ENCODE measurements around the gene SRPK2. TPM values are rescaled to one million over a fixed set of nuclear protein-coding genes. Genes with fewer than 3 reads are reported as not detected.

SRPK2 gene
- polyA plus RNA-seq, 3 donors, result 8.5 to 17.1 (median 14.1) TPM

- no peak overlapping the region for H3K27ac ChIP-seq (ENCODE audit: low read depth, low read length)
- 69 to 95% (median 86%) methylated on average over 4 of the region's 4 CpGs for WGBS, 3 donors
Measured at GRCh38 chr7:105102557-105103352, 286.0 kb downstream of the SRPK2 start.

GRCh38 chr7:105101864-105102263, 286.9 kb downstream of the SRPK2 start:
- WGBS, 3 donors, result 53 to 89% (median 89%) methylated on average over 4 of the region's 4 CpGs
- H3K27ac ChIP-seq (ENCODE audit: low read depth, low read length), result no peak overlapping the region

GRCh38 chr7:105098863-105099515, 289.7 kb downstream of the SRPK2 start:
- no peak overlapping the region for H3K27ac ChIP-seq (ENCODE audit: low read depth, low read length)
- 68 to 86% (median 80%) methylated on average over 2 of the region's 2 CpGs for WGBS, 3 donors

- H3K27ac ChIP-seq (ENCODE audit: low read depth, low read length), result no peak overlapping the region
- WGBS, 3 donors, result 76 to 83% (median 76%) methylated on average over 7 of the region's 7 CpGs
Measured at GRCh38 chr7:105097619-105098018, 291.1 kb downstream of the SRPK2 start.

GRCh38 chr7:105096306-105096705, 292.4 kb downstream of the SRPK2 start:
- H3K27ac ChIP-seq (ENCODE audit: low read depth, low read length), result no peak overlapping the region
- 88 to 96% (median 96%) methylated on average over 3 of the region's 3 CpGs for WGBS, 3 donors

- H3K27ac ChIP-seq (ENCODE audit: low read depth, low read length), result no peak overlapping the region
Measured at GRCh38 chr7:105094966-105095365, 293.8 kb downstream of the SRPK2 start.

GRCh38 chr7:105088456-105088855, 300.3 kb downstream of the SRPK2 start:
- H3K27ac ChIP-seq (ENCODE audit: low read depth, low read length), result no peak overlapping the region
- 91 to 95% (median 94%) methylated on average over 2 of the region's 2 CpGs for WGBS, 3 donors

GRCh38 chr7:105087981-105088380, 300.7 kb downstream of the SRPK2 start:
- H3K27ac ChIP-seq (ENCODE audit: low read depth, low read length), result no peak overlapping the region
- 74 to 87% (median 81%) methylated on average over 6 of the region's 6 CpGs for WGBS, 3 donors

GRCh38 chr7:105086850-105087249, 301.9 kb downstream of the SRPK2 start:
- WGBS, 3 donors, result 94 to 98% (median 98%) methylated on average over 3 of the region's 3 CpGs
- H3K27ac ChIP-seq (ENCODE audit: low read depth, low read length), result no peak overlapping the region

- H3K27ac ChIP-seq (ENCODE audit: low read depth, low read length), result no peak overlapping the region
- 100% methylated on average over 1 of the region's 1 CpG for WGBS, 3 donors
Measured at GRCh38 chr7:105084581-105084980, 304.1 kb downstream of the SRPK2 start.

- 95 to 98% (median 98%) methylated on average over 6 of the region's 6 CpGs for WGBS, 3 donors
- no peak overlapping the region for H3K27ac ChIP-seq (ENCODE audit: low read depth, low read length)
Measured at GRCh38 chr7:105079348-105079747, 309.4 kb downstream of the SRPK2 start.

GRCh38 chr7:105073143-105073542, 315.6 kb downstream of the SRPK2 start:
- 98 to 100% (median 100%) methylated on average over 1 of the region's 1 CpG for WGBS, 3 donors
- H3K27ac ChIP-seq (ENCODE audit: low read depth, low read length), result no peak overlapping the region

- H3K27ac ChIP-seq (ENCODE audit: low read depth, low read length), result no peak overlapping the region
- 92 to 98% (median 96%) methylated on average over 1 of the region's 1 CpG for WGBS, 3 donors
Measured at GRCh38 chr7:105068886-105069285, 319.8 kb downstream of the SRPK2 start.

GRCh38 chr7:105067691-105068090, 321.0 kb downstream of the SRPK2 start:
- H3K27ac ChIP-seq (ENCODE audit: low read depth, low read length), result no peak overlapping the region
- WGBS, 3 donors, result 96 to 99% (median 97%) methylated on average over 5 of the region's 5 CpGs

Other genes starting within 250 kb of the SRPK2 start
- gene PUS7, start 133.3 kb upstream of the SRPK2 start, polyA plus RNA-seq, result 10 to 100 TPM in 1 of 3 donors, 1 to 10 TPM in 2; 2.9 to 12.7 (median 3.7) TPM
- 10 to 100 TPM in 1 of 3 donors, 1 to 10 TPM in 2; 8.5 to 12.0 (median 9.6) TPM for gene RINT1, start 143.3 kb upstream of the SRPK2 start, polyA plus RNA-seq
- not detected for gene EFCAB10, start 192.6 kb upstream of the SRPK2 start, polyA plus RNA-seq

Data from adipose tissue (tissue), 3 donors.